ENCODE measurements around the gene GHR.

The GHR gene

DNA sequence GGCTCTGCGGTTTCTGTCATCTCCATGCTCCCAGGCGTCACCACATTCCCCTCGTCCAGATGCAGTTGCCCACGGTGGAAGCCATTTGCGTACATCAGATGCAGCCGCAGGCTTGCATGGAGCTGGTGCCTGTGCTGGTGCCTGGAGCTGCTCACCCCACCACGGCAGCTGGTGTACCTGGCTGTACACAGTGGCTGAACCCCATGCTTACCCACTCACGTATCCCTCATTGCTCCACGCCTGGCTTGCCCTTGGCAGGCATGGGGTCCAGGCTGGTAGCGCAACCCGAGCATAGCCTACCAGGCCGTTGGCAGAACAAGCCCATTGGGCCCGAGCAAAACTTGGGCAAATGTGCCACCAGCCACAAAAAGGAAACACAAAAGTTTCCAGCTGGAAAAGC, 159.5 kb downstream of the GHR start:
- DNase-seq (ENCODE audit: low spot score), result no peak
- Histone ChIP-seq H3K4me3 (no peak overlapping the region), H3K27ac (no peak overlapping the region)
- TF ChIP-seq, protein P1, sequence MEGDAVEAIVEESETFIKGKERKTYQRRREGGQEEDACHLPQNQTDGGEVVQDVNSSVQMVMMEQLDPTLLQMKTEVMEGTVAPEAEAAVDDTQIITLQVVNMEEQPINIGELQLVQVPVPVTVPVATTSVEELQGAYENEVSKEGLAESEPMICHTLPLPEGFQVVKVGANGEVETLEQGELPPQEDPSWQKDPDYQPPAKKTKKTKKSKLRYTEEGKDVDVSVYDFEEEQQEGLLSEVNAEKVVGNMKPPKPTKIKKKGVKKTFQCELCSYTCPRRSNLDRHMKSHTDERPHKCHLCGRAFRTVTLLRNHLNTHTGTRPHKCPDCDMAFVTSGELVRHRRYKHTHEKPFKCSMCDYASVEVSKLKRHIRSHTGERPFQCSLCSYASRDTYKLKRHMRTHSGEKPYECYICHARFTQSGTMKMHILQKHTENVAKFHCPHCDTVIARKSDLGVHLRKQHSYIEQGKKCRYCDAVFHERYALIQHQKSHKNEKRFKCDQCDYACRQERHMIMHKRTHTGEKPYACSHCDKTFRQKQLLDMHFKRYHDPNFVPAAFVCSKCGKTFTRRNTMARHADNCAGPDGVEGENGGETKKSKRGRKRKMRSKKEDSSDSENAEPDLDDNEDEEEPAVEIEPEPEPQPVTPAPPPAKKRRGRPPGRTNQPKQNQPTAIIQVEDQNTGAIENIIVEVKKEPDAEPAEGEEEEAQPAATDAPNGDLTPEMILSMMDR (IDR thresholded peaks at IDR 0.05), result no peak

GRCh38 chr5:42583322-42583721, 160.1 kb downstream of the GHR start:
- Histone ChIP-seq H3K4me3 (no peak overlapping the region), H3K27ac (no peak overlapping the region)
- no peak for DNase-seq (ENCODE audit: low spot score)
- TF ChIP-seq, protein P1 (IDR thresholded peaks at IDR 0.05), result peak; percentile 61

GRCh38 chr5:42586625-42587024, 163.4 kb downstream of the GHR start:
- H3K27ac ChIP-seq, result peak overlapping the region in 1 of 2 donors; percentile 4
- TF ChIP-seq, protein P1 (IDR thresholded peaks at IDR 0.05), result no peak
- DNase-seq (ENCODE audit: low spot score), result no peak
- no peak overlapping the region for H3K4me3 ChIP-seq

DNA sequence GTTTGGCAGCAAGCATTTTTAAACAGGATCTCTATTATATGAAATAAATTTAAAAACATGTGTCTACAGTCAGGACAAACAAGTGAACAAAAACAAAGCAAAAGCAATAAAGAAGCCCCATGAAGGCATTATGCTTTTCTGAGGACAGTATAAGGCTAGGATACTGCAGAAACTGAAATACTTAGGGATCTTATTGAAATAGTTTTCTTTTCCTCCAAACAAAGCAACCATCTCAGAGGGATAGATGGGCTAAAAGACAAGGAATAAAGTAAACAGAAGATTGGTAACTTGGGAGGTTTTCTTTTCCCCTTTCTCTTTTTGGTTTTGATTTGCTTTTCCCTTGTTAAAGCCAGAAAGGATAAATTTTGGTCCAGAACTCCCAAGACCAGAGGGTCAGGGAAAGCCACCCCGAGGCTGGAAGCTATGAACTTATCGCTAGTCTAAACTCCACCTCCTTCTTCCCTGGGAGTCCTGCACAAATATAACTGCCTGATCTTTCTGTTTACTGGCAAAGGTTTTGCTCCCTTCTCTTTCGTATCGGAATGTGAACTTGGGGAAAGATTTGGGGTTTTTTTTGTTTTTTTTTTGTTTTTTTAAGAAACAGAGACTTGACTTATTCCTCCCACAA, 164.0 kb downstream of the GHR start:
- Histone ChIP-seq H3K4me3 (peak overlapping the region; percentile 47), H3K27ac (peak overlapping the region; percentile 7 to 42)
- TF ChIP-seq, protein P1 (IDR thresholded peaks at IDR 0.05), result no peak
- no peak for DNase-seq (ENCODE audit: low spot score)

DNA sequence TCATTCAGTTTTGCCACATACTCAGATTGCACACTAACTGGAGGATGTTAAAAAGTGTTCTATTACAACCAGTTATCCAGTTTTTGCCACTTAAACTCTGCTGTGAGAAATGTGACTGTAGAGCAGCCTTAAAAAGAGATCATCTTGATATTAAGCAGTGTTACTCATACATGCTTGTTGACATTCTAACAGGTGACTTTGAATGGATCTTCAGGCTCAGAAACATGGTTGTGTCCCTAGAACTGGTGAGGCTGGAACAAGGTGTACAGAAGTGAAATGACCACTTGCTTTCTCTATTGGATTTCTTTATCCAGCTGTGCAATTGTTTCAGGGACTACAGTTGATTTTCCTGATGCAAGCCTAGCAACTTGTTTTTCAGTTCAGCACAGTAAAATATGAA, 167.3 kb downstream of the GHR start:
- Histone ChIP-seq H3K4me3 (no peak overlapping the region), H3K27ac (no peak overlapping the region)
- no peak for DNase-seq (ENCODE audit: low spot score)
- TF ChIP-seq, protein P1 (IDR thresholded peaks at IDR 0.05), result no peak

DNA sequence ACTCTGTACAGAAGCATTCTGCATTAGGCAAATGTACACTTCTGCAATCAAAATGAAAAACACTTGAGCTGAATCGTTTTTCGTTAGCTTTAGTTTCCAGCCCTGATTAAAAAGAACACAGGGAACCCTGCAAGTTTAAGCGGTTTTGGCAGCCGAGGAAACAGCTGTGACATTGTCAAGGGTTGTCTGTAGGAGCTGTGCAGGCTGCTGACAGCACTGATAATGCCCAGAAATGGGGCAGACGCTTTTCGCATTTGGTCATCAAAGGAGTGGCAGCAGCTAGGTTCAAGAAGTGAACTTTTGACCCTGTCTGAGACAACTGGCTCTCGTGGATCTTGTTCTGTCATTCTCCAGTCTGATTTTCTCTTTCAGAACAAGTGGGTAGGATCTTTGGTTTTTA, 167.8 kb downstream of the GHR start:
- Histone ChIP-seq H3K27ac (no peak overlapping the region), H3K4me3 (no peak overlapping the region)
- no peak for DNase-seq (ENCODE audit: low spot score)
- TF ChIP-seq, protein P1 (IDR thresholded peaks at IDR 0.05), result no peak

DNA sequence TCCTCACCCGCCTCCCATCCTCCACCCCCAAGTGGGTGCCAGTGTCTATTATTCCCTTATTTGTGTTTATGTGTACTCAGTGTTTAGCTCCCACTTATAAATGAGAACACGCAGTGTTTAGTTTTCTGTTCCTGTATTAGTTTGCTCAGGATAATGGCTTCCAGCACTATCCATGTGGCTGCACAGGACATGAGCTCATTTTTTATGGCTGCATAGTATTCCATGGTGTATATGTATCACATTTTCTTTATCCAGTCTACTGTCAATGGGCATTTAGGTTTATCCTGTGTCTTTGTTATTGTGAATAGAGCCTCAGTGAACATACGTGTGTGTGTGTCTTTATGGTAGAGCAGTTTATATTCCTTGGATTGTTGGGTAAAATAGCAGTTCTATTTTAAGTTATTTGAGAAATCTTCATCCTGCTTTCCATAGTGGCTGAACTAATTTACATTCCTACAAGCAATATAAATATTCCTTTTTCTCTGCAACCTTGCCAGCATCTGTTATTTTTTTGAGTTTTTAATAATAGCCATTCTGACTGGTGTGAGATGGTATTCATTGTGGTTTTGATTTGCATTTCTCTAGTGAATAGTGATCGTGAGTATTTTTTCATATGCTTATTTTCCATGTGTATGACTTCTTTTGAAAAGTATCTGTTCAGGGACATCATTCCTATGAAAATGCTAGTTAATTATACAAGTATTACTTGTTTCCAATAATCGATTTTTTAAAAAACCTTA, 169.3 kb downstream of the GHR start:
- no peak overlapping the region for H3K4me3 ChIP-seq
- no peak overlapping the region for H3K27ac ChIP-seq
- DNase-seq (ENCODE audit: low spot score), result no peak
- TF ChIP-seq, protein P1 (IDR thresholded peaks at IDR 0.05), result no peak

Data from coronary artery (tissue), 2 donors.